Dermis blood vessel endothelial cell (primary cell): ENCODE measurements around the gene DIO3. TPM values are rescaled to one million over a fixed set of nuclear protein-coding genes. Genes with fewer than 3 reads are reported as not detected.
"Not testable (repeated sequence)": the region's sequence is repeated elsewhere in the genome, so short reads cannot be mapped to it uniquely, and the experiment has no call there.

ENCODE experiments used
- DNase-seq: peaks from one replicate; pipeline ENCODE4 v3.0.0; 2010
- total RNA-seq: library from RNA; depleted of rRNA; stranded (reverse); fragments of >200 nt; gene quantifications from 2 replicates; pipeline ENCODE4 v1.2.3, GENCODE V29; 2014

The DIO3 gene
- total RNA-seq, 1 donor from 2014 or later: not detected

GRCh38 chr14:101543814-101544213 is 17.5 kb upstream of the DIO3 start:
- DNase-seq: no peak

- DNase-seq: no peak
Measured at GRCh38 chr14:101544550-101544949, 16.7 kb upstream of the DIO3 start.

- no peak for DNase-seq
Measured at GRCh38 chr14:101546706-101547105, 14.6 kb upstream of the DIO3 start.

GRCh38 chr14:101547107-101547738 is 14.1 kb upstream of the DIO3 start:
- DNase-seq: no peak

- DNase-seq: no peak
Measured at GRCh38 chr14:101547961-101548669, 13.2 kb upstream of the DIO3 start.

- DNase-seq: no peak
Measured at GRCh38 chr14:101548710-101549109, 12.6 kb upstream of the DIO3 start.

GRCh38 chr14:101549154-101549553 is 12.1 kb upstream of the DIO3 start:
- no peak for DNase-seq

GRCh38 chr14:101550202-101550912 is 10.9 kb upstream of the DIO3 start:
- not testable (repeated sequence) for DNase-seq

GRCh38 chr14:101551729-101552595 is 9.3 kb upstream of the DIO3 start:
- no peak for DNase-seq

- no peak for DNase-seq
Measured at GRCh38 chr14:101552786-101553231, 8.5 kb upstream of the DIO3 start.

GRCh38 chr14:101553393-101553792 is 7.9 kb upstream of the DIO3 start:
- DNase-seq: no peak

- DNase-seq: no peak
Measured at GRCh38 chr14:101553931-101554330, 7.4 kb upstream of the DIO3 start.

GRCh38 chr14:101554991-101555668 is 6.2 kb upstream of the DIO3 start:
- DNase-seq: no peak

GRCh38 chr14:101555669-101556043 is 5.6 kb upstream of the DIO3 start:
- not testable (repeated sequence) for DNase-seq

- DNase-seq: no peak
Measured at GRCh38 chr14:101556131-101556530, 5.2 kb upstream of the DIO3 start.

- no peak for DNase-seq
Measured at GRCh38 chr14:101556566-101557320, 4.6 kb upstream of the DIO3 start.

- no peak for DNase-seq
Measured at GRCh38 chr14:101557321-101557695, 4.0 kb upstream of the DIO3 start.

GRCh38 chr14:101557811-101558738 is 3.2 kb upstream of the DIO3 start:
- DNase-seq: no peak

- DNase-seq: no peak
Measured at GRCh38 chr14:101558739-101559240, 2.5 kb upstream of the DIO3 start.

- DNase-seq: no peak
Measured at GRCh38 chr14:101559250-101559623, 2.1 kb upstream of the DIO3 start.
